Measurements from ENCODE around the gene UNG. TPM values are rescaled to one million over a fixed set of nuclear protein-coding genes. Genes with fewer than 3 reads are reported as not detected.

Gene UNG
- total and polyA plus RNA-seq, 2 of the 8 experiments (the other 6 are each of a cell fraction or from before 2014, with no cell fraction given) = 71.6 to 163 TPM

DNA sequence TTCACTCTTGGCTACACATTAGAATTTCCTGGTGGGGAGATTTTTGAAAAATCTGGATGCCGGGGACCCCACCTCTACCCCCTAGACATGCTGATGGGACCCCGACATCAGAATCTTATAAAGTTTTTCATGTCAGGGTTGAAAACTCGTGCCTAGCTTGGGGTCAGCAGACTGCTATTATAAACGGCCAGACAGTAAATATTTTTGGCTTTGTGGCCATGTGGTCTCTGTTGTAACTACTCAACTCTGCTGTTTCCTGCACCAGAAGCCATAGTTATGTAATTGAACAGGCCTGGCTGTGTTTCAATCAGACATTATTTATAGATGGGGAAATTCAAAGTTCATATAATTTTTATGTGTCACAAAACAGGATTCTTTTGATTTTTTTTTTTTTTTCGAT lies 60.6 kb downstream of the UNG start:
- H3K4me1 ChIP-seq (replicated peaks in 1 of 4; ENCODE audit: control insufficient read depth in 3 of 4, insufficient read depth in 4 of 4, low read length in 3 of 4) = peaks cover 0 to 3% (median 3%) of the 10 kb centered on the region in 4 experiments; a peak in 3 of 7 replicates
- no peak overlapping the region for H2AFZ ChIP-seq (ENCODE audit: low read length)
- POLR2A ChIA-PET (ENCODE audit: partially characterized antibody) = interaction anchor here (0.6 kb wide), 1 partner anchor 297 kb away, joined by 3 read pairs; no protein-coding TSS in a partner anchor
- H3K4ac ChIP-seq (replicated peaks; ENCODE audit: insufficient read length, low read depth, low read length) = no peak overlapping the region
- H3K79me1 ChIP-seq (ENCODE audit: low read depth, low read length) = no peaks in the 10 kb centered on the region
- H3K27me3 ChIP-seq (replicated peaks in 1 of 4; ENCODE audit: control insufficient read depth in 3 of 4, extremely low read depth in 1 of 4, insufficient read depth in 3 of 4, low read length in 3 of 4) = no peaks in the 10 kb centered on the region; a peak in 2 of 7 replicates
- WGBS, 2 experiments (ENCODE audit: extremely low coverage in 1 of 2, insufficient coverage in 1 of 2, insufficient read length in 1 of 2, insufficient replicate concordance in 2 of 2, low coverage in 1 of 2, low lambda C conversion rate in 2 of 2, missing lambda C conversion rate in 1 of 2) = 76% methylated on average over 5 of the region's 5 CpGs; no CpG with 5 or more reads in 1 of the 2 experiments
- H4K20me1 ChIP-seq (replicated peaks in 1 of 2; ENCODE audit: control insufficient read depth in 1 of 2, insufficient read depth in 2 of 2, low read length in 2 of 2) = peaks cover 0 to 1% of the 10 kb centered on the region in 2 experiments
- H3K4me3 ChIP-seq (ENCODE audit: extremely low read depth in 1 of 4, insufficient read depth in 2 of 4, low read depth in 3 of 4, low read length in 4 of 4) = no peak overlapping the region
- H2BK5ac ChIP-seq (ENCODE audit: low read depth, low read length) = no peak overlapping the region
- H3K36me3 ChIP-seq (ENCODE audit: control insufficient read depth in 2 of 4, insufficient read depth in 4 of 4, low read length in 3 of 4) = no peaks in the 10 kb centered on the region
- H3K14ac ChIP-seq (ENCODE audit: insufficient read length) = no peak overlapping the region
- FAIRE-seq = no peak
- H4K8ac ChIP-seq (ENCODE audit: extremely low read depth, insufficient read depth, low read length) = no peak overlapping the region
- no peak overlapping the region for H3K4me2 ChIP-seq (ENCODE audit: insufficient read depth in 1 of 2, low read depth in 2 of 2, low read length in 2 of 2)
- no peak for DNase-seq (ENCODE audit: low read depth in 1 of 2, low spot score in 2 of 2)
- H2BK120ac ChIP-seq (replicated peaks; ENCODE audit: low read depth, low read length) = no peak overlapping the region
- H3K79me2 ChIP-seq (ENCODE audit: control insufficient read depth in 1 of 2, insufficient read depth in 2 of 2, low read length in 2 of 2) = peaks cover 0 to 5% of the 10 kb centered on the region in 2 experiments; a peak in 1 of 4 replicates
- no peak overlapping the region for H2AK5ac ChIP-seq (ENCODE audit: low read depth, low read length)
- no peak overlapping the region for H3K23ac ChIP-seq (ENCODE audit: insufficient read length)
- peaks cover 7% of the 10 kb centered on the region for H3K23me2 ChIP-seq (ENCODE audit: low read depth, low read length)
- H2BK12ac ChIP-seq (ENCODE audit: low read depth, low read length) = no peak overlapping the region
- no peak overlapping the region for H3K27ac ChIP-seq (ENCODE audit: low read depth, low read length)
- H4K91ac ChIP-seq (replicated peaks; ENCODE audit: insufficient read length, low read length) = no peak overlapping the region
- no peak overlapping the region for H2BK20ac ChIP-seq (ENCODE audit: low read length)
- H3K56ac ChIP-seq (replicated peaks; ENCODE audit: insufficient read length, low read depth, low read length) = no peak overlapping the region
- no peak overlapping the region for H2BK15ac ChIP-seq (ENCODE audit: low read length)
- CTCF ChIA-PET (ENCODE audit: partially characterized antibody) = no interaction called here
- no peak overlapping the region for H3K18ac ChIP-seq (ENCODE audit: extremely low read depth, low read length)
- H3K9me3 ChIP-seq (ENCODE audit: insufficient read depth in 2 of 2, low read depth in 1 of 2, low read length in 1 of 2) = no peaks in the 10 kb centered on the region
- no peak overlapping the region for H3K9ac ChIP-seq (replicated peaks in 1 of 4; ENCODE audit: extremely low read depth in 1 of 4, low read depth in 3 of 4, low read length in 3 of 4)
- no peak overlapping the region for H4K5ac ChIP-seq (ENCODE audit: insufficient read length, low read depth, low read length)
- no peak for TF ChIP-seq POLR2AphosphoS5 (IDR thresholded peaks at IDR 0.05; ENCODE audit: low read depth, low read length)
- TF ChIP-seq, protein P1, sequence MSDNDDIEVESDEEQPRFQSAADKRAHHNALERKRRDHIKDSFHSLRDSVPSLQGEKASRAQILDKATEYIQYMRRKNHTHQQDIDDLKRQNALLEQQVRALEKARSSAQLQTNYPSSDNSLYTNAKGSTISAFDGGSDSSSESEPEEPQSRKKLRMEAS (IDR thresholded peaks at IDR 0.05) = no peak
- no peak for TF ChIP-seq HDAC6 (IDR thresholded peaks at IDR 0.05; ENCODE audit: low read depth, low read length)
- TF ChIP-seq, protein P2, sequence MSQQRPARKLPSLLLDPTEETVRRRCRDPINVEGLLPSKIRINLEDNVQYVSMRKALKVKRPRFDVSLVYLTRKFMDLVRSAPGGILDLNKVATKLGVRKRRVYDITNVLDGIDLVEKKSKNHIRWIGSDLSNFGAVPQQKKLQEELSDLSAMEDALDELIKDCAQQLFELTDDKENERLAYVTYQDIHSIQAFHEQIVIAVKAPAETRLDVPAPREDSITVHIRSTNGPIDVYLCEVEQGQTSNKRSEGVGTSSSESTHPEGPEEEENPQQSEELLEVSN (IDR thresholded peaks at IDR 0.05) = no peak
- TF ChIP-seq RXRA (IDR thresholded peaks at IDR 0.05; ENCODE audit: insufficient read depth, low read depth, low read length) = no peak
- TF ChIP-seq YY1 (IDR thresholded peaks at IDR 0.05; ENCODE audit: low read depth, low read length) = no peak
- TF ChIP-seq, protein P3, sequence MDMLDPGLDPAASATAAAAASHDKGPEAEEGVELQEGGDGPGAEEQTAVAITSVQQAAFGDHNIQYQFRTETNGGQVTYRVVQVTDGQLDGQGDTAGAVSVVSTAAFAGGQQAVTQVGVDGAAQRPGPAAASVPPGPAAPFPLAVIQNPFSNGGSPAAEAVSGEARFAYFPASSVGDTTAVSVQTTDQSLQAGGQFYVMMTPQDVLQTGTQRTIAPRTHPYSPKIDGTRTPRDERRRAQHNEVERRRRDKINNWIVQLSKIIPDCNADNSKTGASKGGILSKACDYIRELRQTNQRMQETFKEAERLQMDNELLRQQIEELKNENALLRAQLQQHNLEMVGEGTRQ (IDR thresholded peaks at IDR 0.05; ENCODE audit: low read length) = no peak
- TF ChIP-seq, protein P4, sequence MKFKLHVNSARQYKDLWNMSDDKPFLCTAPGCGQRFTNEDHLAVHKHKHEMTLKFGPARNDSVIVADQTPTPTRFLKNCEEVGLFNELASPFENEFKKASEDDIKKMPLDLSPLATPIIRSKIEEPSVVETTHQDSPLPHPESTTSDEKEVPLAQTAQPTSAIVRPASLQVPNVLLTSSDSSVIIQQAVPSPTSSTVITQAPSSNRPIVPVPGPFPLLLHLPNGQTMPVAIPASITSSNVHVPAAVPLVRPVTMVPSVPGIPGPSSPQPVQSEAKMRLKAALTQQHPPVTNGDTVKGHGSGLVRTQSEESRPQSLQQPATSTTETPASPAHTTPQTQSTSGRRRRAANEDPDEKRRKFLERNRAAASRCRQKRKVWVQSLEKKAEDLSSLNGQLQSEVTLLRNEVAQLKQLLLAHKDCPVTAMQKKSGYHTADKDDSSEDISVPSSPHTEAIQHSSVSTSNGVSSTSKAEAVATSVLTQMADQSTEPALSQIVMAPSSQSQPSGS (IDR thresholded peaks at IDR 0.05; ENCODE audit: low read length) = no peak
- TF ChIP-seq SIN3A (conservative IDR thresholded peaks at IDR 0.05 in 1 of 2, IDR thresholded peaks at IDR 0.05 in 1 of 2; ENCODE audit: low read depth in 1 of 2, low read length in 2 of 2) = no peak
- no peak for TF ChIP-seq SIRT6 (IDR thresholded peaks at IDR 0.05; ENCODE audit: low read length)
